SK-N-SH (cell line): Measurements from ENCODE around the gene KIF6.

Source experiments
- EP300 ChIP-seq, 2 experiments: IDR thresholded peaks; 2 replicates each; pipeline versions ENCODE4 v1.4.0 to v1.6.1; 2012; ENCODE audit warnings: borderline replicate concordance in 1 of 2, low read depth in 1 of 2, low read length in 1 of 2
- NFIC ChIP-seq: IDR thresholded peaks from 2 replicates; pipeline ENCODE4 v1.4.0; 2012; ENCODE audit warnings: borderline replicate concordance
- POLR2AphosphoS5 ChIP-seq: IDR thresholded peaks from 2 replicates; pipeline ENCODE4 v1.6.1; 2012; ENCODE audit warnings: low read depth, low read length
- RCOR1 ChIP-seq: fragments of 150-350 bp; IDR thresholded peaks from 2 replicates; pipeline ENCODE4 v1.6.1; 2017; ENCODE audit warnings: antibody characterized with exemption, low read length
- SIN3A ChIP-seq: IDR thresholded peaks from 2 replicates; pipeline ENCODE4 v1.6.1; 2012; ENCODE audit warnings: low read depth, mild to moderate bottlenecking, low read length, moderate library complexity, borderline replicate concordance
- TAF1 ChIP-seq: IDR thresholded peaks from 2 replicates; pipeline ENCODE4 v1.6.1; 2012; ENCODE audit warnings: low read depth, mild to moderate bottlenecking, low read length, moderate library complexity, borderline replicate concordance
- TEAD4 ChIP-seq: IDR thresholded peaks from 2 replicates; pipeline ENCODE4 v1.4.0; 2012; ENCODE audit warnings: mild to moderate bottlenecking, borderline replicate concordance; ENCODE audit not compliant: insufficient read depth
- USF1 ChIP-seq: IDR thresholded peaks from 2 replicates; pipeline ENCODE4 v1.4.0; 2012; ENCODE audit warnings: low read depth, borderline replicate concordance
- USF2 ChIP-seq: fragments of 150-350 bp; IDR thresholded peaks from 2 replicates; pipeline ENCODE4 v1.6.1; 2017; ENCODE audit warnings: antibody characterized with exemption, low read length, low read depth, borderline replicate concordance
- YY1 ChIP-seq: IDR thresholded peaks from 2 replicates; pipeline ENCODE4 v1.4.0; 2012; ENCODE audit warnings: low read depth, mild to moderate bottlenecking
- ZBTB33 ChIP-seq: IDR thresholded peaks from 2 replicates; pipeline ENCODE4 v1.4.0; 2012; ENCODE audit warnings: low read depth, borderline replicate concordance
- TF ChIP-seq, protein P1 (sequence below): fragments of 200-600 bp; sonication (generic); IDR thresholded peaks from 2 replicates; pipeline ENCODE4 v1.6.1; 2017; ENCODE audit warnings: antibody characterized with exemption, mild to moderate bottlenecking, moderate library complexity
- TF ChIP-seq, protein P2 (sequence below): IDR thresholded peaks from 2 replicates; pipeline ENCODE4 v1.4.0; 2012; ENCODE audit warnings: low read depth

- no peak for TF ChIP-seq EP300 (IDR thresholded peaks at IDR 0.05; ENCODE audit: borderline replicate concordance in 1 of 2, low read depth in 1 of 2, low read length in 1 of 2)
- TF ChIP-seq USF2, result no peak
- TF ChIP-seq, protein P1, sequence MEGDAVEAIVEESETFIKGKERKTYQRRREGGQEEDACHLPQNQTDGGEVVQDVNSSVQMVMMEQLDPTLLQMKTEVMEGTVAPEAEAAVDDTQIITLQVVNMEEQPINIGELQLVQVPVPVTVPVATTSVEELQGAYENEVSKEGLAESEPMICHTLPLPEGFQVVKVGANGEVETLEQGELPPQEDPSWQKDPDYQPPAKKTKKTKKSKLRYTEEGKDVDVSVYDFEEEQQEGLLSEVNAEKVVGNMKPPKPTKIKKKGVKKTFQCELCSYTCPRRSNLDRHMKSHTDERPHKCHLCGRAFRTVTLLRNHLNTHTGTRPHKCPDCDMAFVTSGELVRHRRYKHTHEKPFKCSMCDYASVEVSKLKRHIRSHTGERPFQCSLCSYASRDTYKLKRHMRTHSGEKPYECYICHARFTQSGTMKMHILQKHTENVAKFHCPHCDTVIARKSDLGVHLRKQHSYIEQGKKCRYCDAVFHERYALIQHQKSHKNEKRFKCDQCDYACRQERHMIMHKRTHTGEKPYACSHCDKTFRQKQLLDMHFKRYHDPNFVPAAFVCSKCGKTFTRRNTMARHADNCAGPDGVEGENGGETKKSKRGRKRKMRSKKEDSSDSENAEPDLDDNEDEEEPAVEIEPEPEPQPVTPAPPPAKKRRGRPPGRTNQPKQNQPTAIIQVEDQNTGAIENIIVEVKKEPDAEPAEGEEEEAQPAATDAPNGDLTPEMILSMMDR, result no peak
- no peak for TF ChIP-seq NFIC
- no peak for TF ChIP-seq ZBTB33
- no peak for TF ChIP-seq USF1
- TF ChIP-seq POLR2AphosphoS5, result no peak
- no peak for TF ChIP-seq TAF1
- TF ChIP-seq RCOR1, result no peak
- TF ChIP-seq TEAD4, result no peak
- TF ChIP-seq YY1, result no peak
- TF ChIP-seq SIN3A, result no peak
- TF ChIP-seq, protein P2, sequence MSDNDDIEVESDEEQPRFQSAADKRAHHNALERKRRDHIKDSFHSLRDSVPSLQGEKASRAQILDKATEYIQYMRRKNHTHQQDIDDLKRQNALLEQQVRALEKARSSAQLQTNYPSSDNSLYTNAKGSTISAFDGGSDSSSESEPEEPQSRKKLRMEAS, result no peak
Observed at GRCh38 chr6:39347206-39347605, 378.0 kb downstream of the KIF6 start.
